Hepatocyte (in vitro differentiated cells): ENCODE measurements around the gene C1orf87. TPM values are rescaled to one million over a fixed set of nuclear protein-coding genes. Genes with fewer than 3 reads are reported as not detected.

Experiments
- DNase-seq: peaks from one replicate; pipeline ENCODE4 v3.0.0-alpha.2; 2016; ENCODE audit warnings: low spot score
- H2AFZ ChIP-seq: fragments of 200-600 bp; sonication (generic); 2 replicates; pipeline ENCODE4 v1.6.0; 2016; ENCODE audit warnings: antibody characterized with exemption, mild to moderate bottlenecking
- H3K27ac ChIP-seq: fragments of 200-600 bp; sonication (generic); 2 replicates; pipeline ENCODE4 v1.5.1; 2016; ENCODE audit warnings: mild to moderate bottlenecking
- H3K27me3 ChIP-seq: fragments of 200-600 bp; sonication (generic); 2 replicates; pipeline ENCODE4 v1.6.1; 2016
- H3K36me3 ChIP-seq: fragments of 200-600 bp; sonication (generic); replicated peaks from 2 replicates; pipeline ENCODE4 v1.5.1; 2016; ENCODE audit warnings: low read depth; ENCODE audit not compliant: insufficient read depth
- H3K4me1 ChIP-seq: fragments of 200-600 bp; sonication (generic); 2 replicates; pipeline ENCODE4 v1.5.1; 2016; ENCODE audit warnings: mild to moderate bottlenecking, moderate library complexity; ENCODE audit not compliant: insufficient read depth
- H3K4me2 ChIP-seq: fragments of 200-600 bp; sonication (generic); 2 replicates; pipeline ENCODE4 v1.6.0; 2016
- H3K4me3 ChIP-seq: fragments of 200-600 bp; sonication (generic); 2 replicates; pipeline ENCODE4 v1.5.1; 2016; ENCODE audit warnings: mild to moderate bottlenecking
- H3K79me2 ChIP-seq: fragments of 200-600 bp; sonication (generic); 2 replicates; pipeline ENCODE4 v1.6.0; 2017; ENCODE audit warnings: mild to moderate bottlenecking
- H3K9me2 ChIP-seq: fragments of 200-600 bp; sonication (generic); replicated peaks from 2 replicates; pipeline ENCODE4 v1.6.0; 2017; ENCODE audit warnings: mild to moderate bottlenecking; ENCODE audit not compliant: insufficient read depth
- H3K9me3 ChIP-seq: fragments of 200-600 bp; sonication (generic); 2 replicates; pipeline ENCODE4 v1.5.1; 2016; ENCODE audit warnings: low read depth, mild to moderate bottlenecking
- H4K20me1 ChIP-seq: fragments of 200-600 bp; sonication (generic); 2 replicates; pipeline ENCODE4 v1.6.0; 2016; ENCODE audit warnings: mild to moderate bottlenecking; ENCODE audit not compliant: insufficient read depth, poor library complexity, severe bottlenecking
- CTCF ChIP-seq: fragments of 200-600 bp; sonication (generic); IDR thresholded peaks from 2 replicates; pipeline ENCODE4 v1.5.1; 2016; ENCODE audit warnings: antibody characterized with exemption, mild to moderate bottlenecking; ENCODE audit not compliant: poor library complexity
- EZH2 ChIP-seq: fragments of 200-600 bp; sonication (generic); IDR thresholded peaks from 2 replicates; pipeline ENCODE4 v1.6.1; 2016; ENCODE audit warnings: antibody characterized with exemption, mild to moderate bottlenecking, borderline replicate concordance
- EZH2phosphoT487 ChIP-seq: fragments of 200-600 bp; sonication (generic); IDR thresholded peaks from one replicate; pipeline ENCODE4 v1.6.1; 2018; ENCODE audit warnings: antibody characterized with exemption, mild to moderate bottlenecking, low read depth, moderate library complexity; ENCODE audit not compliant: unreplicated experiment, severe bottlenecking
- WGBS: methylation state at CpG from one replicate; pipeline ENCODE4 v1.1.6; 2016; ENCODE audit warnings: low lambda C conversion rate; ENCODE audit errors: missing lambda C conversion rate; 5-methylcytosine and 5-hydroxymethylcytosine counted together
- polyA plus RNA-seq: library from polyadenylated mRNA; unstranded; fragments of >200 nt; fragmentation: Nextera tagmentation; extraction: Ambion mirVana; gene quantifications from 2 replicates; pipeline ENCODE4 v1.2.1, GENCODE V29; 2016
- small RNA-seq: library from RNA; depleted of rRNA; stranded (forward); fragments of <200 nt; gene quantifications from one replicate; pipeline ENCODE3, GENCODE V24; 2014
- total RNA-seq: library from RNA; depleted of rRNA; stranded (reverse); fragments of >200 nt; gene quantifications from 2 replicates; pipeline ENCODE4 v1.2.3, GENCODE V29; 2014

The C1orf87 gene
- total and polyA plus RNA-seq, 2 experiments from 2014 or later = not detected

GRCh38 chr1:59947047-59947938, 126.3 kb downstream of the C1orf87 start:
- H3K9me3 ChIP-seq = no peaks in the 10 kb centered on the region
- H3K27ac ChIP-seq = no peak overlapping the region
- DNase-seq = peak; percentile 88
- no peak overlapping the region for H3K4me2 ChIP-seq
- H3K4me3 ChIP-seq = no peak overlapping the region
- H3K36me3 ChIP-seq = no peaks in the 10 kb centered on the region
- H3K27me3 ChIP-seq = no peaks in the 10 kb centered on the region
- no peaks in the 10 kb centered on the region for H3K79me2 ChIP-seq
- 7% methylated on average over 6 of the region's 6 CpGs for WGBS
- H4K20me1 ChIP-seq = no peaks in the 10 kb centered on the region
- H3K4me1 ChIP-seq = no peaks in the 10 kb centered on the region
- TF ChIP-seq EZH2phosphoT487 = no peak
- TF ChIP-seq CTCF = peak; percentile 86
- no peaks in the 10 kb centered on the region for H3K9me2 ChIP-seq
- no peak overlapping the region for H2AFZ ChIP-seq

- 20% methylated on average over 1 of the region's 1 CpG for WGBS
- no peak overlapping the region for H2AFZ ChIP-seq
- no peaks in the 10 kb centered on the region for H3K27me3 ChIP-seq
- no peaks in the 10 kb centered on the region for H3K79me2 ChIP-seq
- DNase-seq = no peak
- no peak overlapping the region for H3K4me2 ChIP-seq
- H3K9me3 ChIP-seq = no peaks in the 10 kb centered on the region
- no peaks in the 10 kb centered on the region for H3K4me1 ChIP-seq
- no peaks in the 10 kb centered on the region for H3K9me2 ChIP-seq
- no peak overlapping the region for H3K27ac ChIP-seq
- TF ChIP-seq EZH2phosphoT487 (no peak), CTCF (no peak), EZH2 (no peak)
- no peak overlapping the region for H3K4me3 ChIP-seq
- no peaks in the 10 kb centered on the region for H4K20me1 ChIP-seq
- no peaks in the 10 kb centered on the region for H3K36me3 ChIP-seq
Observed at GRCh38 chr1:59945790-59946189, 127.8 kb downstream of the C1orf87 start.

Small RNA genes lying within 50 kb of the gene (small RNA-seq; reads per million reads assigned to genes)
- not detected for gene RN7SL475P

Other genes with a start within 250 kb of the C1orf87 start
- 7.9 and 9.4 TPM in 2 replicates for gene CYP2J2, start 147.0 kb downstream of the C1orf87 start, total RNA-seq
- gene CYP2J2, start 147.0 kb downstream of the C1orf87 start, polyA plus RNA-seq = 2.7 and 6.1 TPM in 2 replicates